ENCODE data around the gene DPM1. TPM values are rescaled to one million over a fixed set of nuclear protein-coding genes. Genes with fewer than 3 reads are reported as not detected.
"Not testable (repeated sequence)": the region's sequence is repeated elsewhere in the genome, so short reads cannot be mapped to it uniquely, and the experiment has no call there.

The DPM1 gene
- polyA plus RNA-seq, 4 donors, result 55.6 to 70.9 (median 66.6) TPM

GRCh38 chr20:50980851-50981713 is 22.8 kb upstream of the DPM1 start:
- peak in 1 of 4 donors; percentile 49 for DNase-seq (ENCODE audit: low read depth in 4 of 4, low spot score in 2 of 4)

- no peak for DNase-seq (ENCODE audit: low read depth in 4 of 4, low spot score in 2 of 4)
These were observed 21.8 kb upstream of the DPM1 start for GRCh38 chr20:50980071-50980681.

GRCh38 chr20:50978533-50978932 is 20.2 kb upstream of the DPM1 start:
- DNase-seq (ENCODE audit: low read depth in 4 of 4, low spot score in 2 of 4), result not testable (repeated sequence)

DNA sequence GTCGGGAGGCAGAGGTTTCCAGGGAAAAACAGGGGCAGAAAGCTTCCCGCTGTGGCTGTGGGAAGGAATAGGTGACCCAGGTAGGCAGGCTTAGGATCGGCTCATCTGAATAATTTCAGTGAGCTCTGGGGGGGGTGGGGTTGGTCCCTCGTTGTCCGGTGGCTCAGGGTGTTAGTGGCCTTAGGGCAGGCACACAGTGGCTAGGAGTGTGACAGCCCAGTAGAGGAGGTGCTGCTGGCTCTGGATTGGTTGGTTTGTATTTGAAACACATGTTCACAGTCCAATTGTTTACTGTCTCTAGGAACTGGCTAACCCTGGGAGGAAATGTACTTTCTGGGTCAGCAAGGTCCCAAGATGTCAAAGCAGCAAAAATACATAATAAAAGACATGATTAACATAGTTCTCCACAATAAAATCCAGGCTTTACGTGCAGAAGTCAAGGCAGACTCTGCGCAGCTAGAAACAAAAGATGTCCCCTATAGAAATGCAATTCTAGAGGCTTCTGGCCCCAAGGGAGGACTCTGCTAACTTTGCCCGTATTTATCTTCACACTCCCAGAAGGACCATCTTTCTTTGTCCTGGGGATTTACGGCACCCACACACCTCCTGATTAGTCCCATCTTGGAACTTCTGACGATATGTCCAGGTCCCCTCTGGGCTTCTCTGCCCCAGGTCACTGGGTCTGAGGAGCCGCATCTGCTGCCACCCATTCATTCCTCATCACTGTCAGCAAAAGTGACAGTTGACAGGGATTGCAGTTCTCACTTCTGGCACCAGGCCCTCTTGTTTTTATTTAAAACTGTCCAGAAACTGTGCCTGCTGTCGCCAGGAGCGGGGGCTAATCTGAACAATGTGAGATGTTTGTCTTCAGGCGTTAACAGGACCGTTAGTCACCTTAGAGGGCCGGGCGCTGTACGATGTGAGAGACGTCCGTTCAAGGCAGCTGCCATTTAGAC is 19.0 kb upstream of the DPM1 start:
- DNase-seq (ENCODE audit: low read depth in 4 of 4, low spot score in 2 of 4), result no peak

- no peak for DNase-seq (ENCODE audit: low read depth in 4 of 4, low spot score in 2 of 4)
These were observed 17.5 kb upstream of the DPM1 start for GRCh38 chr20:50975701-50976330.

GRCh38 chr20:50969912-50970311 is 11.6 kb upstream of the DPM1 start:
- no peak for DNase-seq (ENCODE audit: low read depth in 4 of 4, low spot score in 2 of 4)

GRCh38 chr20:50969435-50969834 is 11.1 kb upstream of the DPM1 start:
- no peak for DNase-seq (ENCODE audit: low read depth in 4 of 4, low spot score in 2 of 4)

- no peak for DNase-seq (ENCODE audit: low read depth in 4 of 4, low spot score in 2 of 4)
These were observed 10.0 kb upstream of the DPM1 start for GRCh38 chr20:50968289-50968688.

- DNase-seq (ENCODE audit: low read depth in 4 of 4, low spot score in 2 of 4), result peak in 2 of 4 donors; percentile 38 to 55
These were observed 9.3 kb upstream of the DPM1 start for GRCh38 chr20:50967586-50967985.

DNA sequence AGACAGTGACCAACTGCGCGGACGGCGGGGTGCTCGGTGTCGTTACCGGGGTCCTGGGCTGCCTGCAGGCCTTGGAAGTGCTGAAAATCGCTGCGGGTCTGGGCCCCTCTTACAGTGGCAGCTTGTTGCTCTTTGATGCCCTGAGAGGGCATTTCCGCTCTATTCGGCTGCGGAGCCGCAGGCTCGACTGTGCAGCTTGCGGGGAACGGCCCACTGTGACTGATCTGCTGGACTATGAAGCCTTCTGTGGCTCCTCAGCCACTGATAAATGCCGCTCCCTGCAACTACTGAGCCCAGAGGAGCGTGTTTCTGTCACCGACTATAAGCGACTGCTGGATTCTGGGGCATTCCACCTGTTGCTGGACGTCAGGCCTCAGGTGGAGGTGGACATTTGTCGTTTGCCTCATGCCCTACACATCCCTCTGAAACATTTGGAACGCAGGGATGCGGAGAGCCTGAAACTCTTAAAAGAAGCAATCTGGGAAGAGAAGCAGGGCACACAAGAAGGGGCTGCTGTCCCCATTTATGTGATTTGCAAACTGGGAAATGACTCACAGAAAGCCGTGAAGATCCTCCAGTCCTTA is 1.3 kb upstream of the DPM1 start:
- DNase-seq (ENCODE audit: low read depth in 4 of 4, low spot score in 2 of 4), result no peak

DNA sequence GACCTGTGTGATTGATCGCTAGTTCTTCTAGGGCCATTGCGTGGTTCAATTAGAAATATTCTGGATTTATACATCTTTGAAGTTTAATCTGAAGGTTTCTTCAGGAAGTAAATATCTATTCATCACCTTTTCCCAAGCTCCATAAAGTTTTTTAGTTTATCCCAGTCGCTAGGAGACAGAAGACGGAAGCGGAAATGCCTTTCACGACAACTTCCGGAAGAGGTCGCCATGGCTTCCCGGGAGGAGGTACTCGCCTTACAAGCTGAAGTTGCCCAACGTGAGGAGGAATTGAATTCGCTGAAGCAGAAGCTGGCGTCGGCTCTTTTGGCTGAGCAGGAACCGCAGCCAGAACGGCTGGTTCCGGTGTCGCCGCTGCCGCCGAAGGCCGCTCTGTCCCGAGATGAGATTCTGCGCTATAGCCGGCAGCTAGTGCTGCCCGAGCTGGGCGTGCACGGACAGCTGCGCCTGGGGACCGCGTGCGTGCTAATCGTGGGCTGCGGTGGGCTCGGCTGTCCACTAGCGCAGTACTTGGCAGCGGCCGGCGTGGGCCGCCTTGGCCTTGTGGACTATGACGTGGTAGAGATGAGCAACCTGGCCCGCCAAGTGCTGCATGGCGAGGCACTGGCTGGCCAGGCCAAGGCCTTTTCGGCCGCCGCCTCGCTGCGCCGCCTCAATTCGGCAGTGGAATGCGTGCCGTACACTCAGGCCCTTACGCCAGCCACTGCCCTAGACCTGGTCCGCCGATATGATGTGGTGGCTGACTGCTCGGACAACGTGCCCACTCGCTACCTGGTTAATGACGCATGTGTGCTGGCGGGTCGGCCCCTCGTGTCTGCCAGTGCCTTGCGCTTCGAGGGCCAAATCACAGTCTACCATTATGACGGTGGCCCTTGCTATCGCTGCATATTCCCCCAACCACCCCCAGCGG is 547 bp upstream of the DPM1 start, which contains the start of gene MOCS3:
MOCS3 (plus strand) TSS at position 204 of the 928 bp plus-strand sequence; CDS start at position 229, 25 bp downstream.
- peak; percentile 88 to 92 (median 89) for DNase-seq (ENCODE audit: low read depth in 4 of 4, low spot score in 2 of 4)

GRCh38 chr20:50957276-50957675 is 1.1 kb downstream of the DPM1 start:
- no peak for DNase-seq (ENCODE audit: low read depth in 4 of 4, low spot score in 2 of 4)

DNA sequence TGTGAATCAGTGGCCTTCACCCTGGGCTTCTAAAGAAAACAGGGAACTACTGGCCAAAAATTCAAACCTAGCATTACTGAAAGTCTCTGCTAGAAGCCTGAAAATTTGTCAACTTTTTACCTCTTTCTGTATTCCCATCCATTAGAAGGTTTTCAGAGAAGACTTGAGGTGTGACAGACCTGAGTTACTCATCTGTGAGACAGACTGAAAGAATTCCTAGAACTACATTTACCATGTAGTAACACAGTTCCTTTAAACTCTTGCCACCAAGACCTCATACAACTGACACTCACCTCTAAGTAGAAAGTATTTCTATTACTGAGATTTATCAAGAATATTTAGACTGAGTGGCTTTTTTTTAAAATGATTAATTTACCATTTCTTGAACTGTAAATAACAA is 4.5 kb downstream of the DPM1 start:
- DNase-seq (ENCODE audit: low read depth in 4 of 4, low spot score in 2 of 4), result no peak

DNA sequence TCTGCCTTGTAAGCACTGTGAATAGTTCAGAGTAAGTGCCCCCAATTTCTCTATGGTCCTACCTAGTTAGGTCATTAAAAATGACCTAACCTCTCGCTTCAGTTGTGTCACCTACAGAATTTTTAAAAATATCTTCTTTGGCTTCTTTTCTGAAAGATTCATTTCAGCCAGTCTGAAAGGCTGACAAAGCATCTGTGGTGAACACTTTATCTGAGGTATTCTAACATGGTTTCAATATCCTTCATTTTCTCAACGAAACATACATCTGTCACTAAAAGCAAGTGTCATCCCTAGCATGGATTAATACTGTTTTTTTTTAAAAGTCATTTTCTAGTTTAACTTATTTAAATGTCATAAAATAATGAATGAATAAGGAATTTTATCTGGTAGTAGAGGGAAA is 5.1 kb downstream of the DPM1 start:
- DNase-seq (ENCODE audit: low read depth in 4 of 4, low spot score in 2 of 4), result no peak

DNA sequence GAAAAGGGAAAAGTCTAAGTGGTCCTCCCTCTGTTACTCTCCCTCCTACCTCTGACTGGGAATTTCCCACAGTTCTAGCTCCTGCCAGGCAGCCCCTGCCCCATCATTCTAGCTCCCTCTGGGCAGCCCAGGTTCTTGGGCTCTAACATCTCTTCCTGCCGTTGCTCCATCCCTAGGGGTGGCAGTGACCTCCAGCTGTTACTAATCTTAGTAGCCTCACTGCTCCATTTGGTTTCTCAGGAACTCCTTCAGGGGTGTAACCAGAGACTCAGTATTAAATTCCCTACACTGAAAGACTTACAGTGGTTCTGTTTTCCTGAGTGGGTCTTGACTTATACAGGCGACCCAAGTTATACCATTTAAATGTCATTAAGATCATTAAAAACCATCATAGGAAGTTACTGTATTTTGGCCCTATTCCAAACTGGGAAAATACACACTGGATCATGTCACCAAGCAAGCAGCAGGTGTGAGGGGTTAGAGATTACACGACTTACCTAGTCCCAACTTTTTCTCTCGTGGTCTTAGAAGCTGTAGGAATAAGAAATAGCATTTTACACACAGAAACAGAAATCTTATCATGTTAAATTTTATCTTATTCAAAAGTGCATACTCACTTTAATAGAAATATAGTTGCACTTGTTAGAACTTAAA is 10.1 kb downstream of the DPM1 start:
- no peak for DNase-seq (ENCODE audit: low read depth in 4 of 4, low spot score in 2 of 4)

DNA sequence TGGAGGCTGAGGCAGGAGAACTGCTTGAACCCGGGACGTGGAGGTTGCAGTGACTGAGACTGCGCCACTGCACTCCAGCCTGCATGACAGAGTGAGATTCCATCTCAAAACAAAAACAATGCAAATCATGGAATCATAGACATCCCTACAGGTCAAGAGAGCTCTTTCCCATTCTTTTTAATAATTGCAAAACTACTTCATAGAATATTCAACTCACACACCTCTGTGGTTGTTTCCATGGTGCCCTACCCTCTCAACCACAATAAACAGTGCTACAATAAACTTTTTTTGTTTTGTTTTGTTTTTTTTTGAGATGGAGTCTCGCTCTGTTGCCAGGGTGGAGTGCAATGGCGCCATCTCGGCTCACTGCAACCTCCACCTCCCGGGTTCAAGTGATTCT is 15.3 kb downstream of the DPM1 start:
- DNase-seq (ENCODE audit: low read depth in 4 of 4, low spot score in 2 of 4), result no peak

DNA sequence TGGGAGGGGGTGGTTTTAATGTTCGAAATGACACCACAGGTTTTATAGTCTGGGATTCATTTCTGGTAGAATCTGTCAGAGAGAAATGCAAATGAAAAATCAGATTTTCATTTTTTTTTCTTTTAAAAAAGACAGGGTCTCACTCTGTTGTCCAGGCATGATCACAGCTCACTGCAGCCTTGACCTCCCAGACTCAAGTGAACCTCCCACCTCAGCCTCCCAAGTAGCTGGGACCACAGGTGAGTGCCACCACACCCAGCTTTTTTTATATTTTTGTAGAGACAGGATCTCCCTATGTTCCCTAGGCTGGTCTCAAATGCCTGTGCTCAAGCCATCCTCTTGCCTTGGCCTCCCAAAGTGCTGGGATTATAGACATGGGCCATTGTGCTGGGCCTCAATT is 24.7 kb downstream of the DPM1 start:
- DNase-seq (ENCODE audit: low read depth in 4 of 4, low spot score in 2 of 4), result no peak

DNA sequence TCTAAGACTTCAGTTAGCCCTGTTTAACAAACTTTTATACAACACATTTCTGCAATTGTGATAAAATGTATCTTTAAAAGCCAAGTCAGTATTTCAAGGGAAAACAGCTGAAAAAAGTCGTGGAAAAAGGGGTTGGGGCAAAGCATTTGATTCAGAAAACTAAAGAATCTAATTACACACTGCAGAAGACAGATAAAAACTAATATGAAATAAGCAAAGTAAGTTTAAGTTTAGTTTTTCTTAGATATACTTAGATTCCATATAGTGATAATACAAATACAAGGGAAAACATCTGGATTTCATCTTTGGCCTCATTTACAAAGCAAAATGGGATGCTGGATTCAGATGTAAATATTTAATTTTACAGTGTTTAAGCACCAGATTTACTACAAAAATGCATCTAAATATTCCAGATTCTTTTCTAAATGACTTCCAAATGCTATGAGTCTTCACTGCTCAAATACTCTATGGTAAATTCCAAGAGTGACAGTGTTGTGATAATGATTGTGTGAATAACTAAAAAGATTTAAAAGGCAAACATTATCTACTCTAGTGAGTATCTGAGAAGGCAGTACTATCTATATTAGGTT is 25.5 kb downstream of the DPM1 start:
- DNase-seq (ENCODE audit: low read depth in 4 of 4, low spot score in 2 of 4), result no peak

All from left renal cortex interstitium (tissue), 4 donors.